HCT116 (cell line): Measurements from ENCODE around the gene TMEM132D.

ENCODE experiments used
- CBX3 ChIP-seq: IDR thresholded peaks from 2 replicates; pipeline ENCODE4 v1.6.1; 2012; ENCODE audit warnings: low read depth
- EZH2 ChIP-seq: fragments of 200-600 bp; sonication (generic); IDR thresholded peaks from 2 replicates; pipeline ENCODE4 v1.6.1; 2017; ENCODE audit warnings: antibody characterized with exemption, mixed run types
- TF ChIP-seq, protein P1 (sequence below), 3 experiments: fragments of 200-600 bp in 1 of 3; sonication (generic) in 1 of 3; IDR thresholded peaks in 2 of 3; conservative IDR thresholded peaks in 1 of 3; 2 replicates each; pipeline ENCODE4 v1.5.1; 2012 to 2017; ENCODE audit warnings: low read depth in 2 of 3, low read length in 2 of 3, antibody characterized with exemption in 1 of 3, borderline replicate concordance in 1 of 3, control low read depth in 1 of 3, mild to moderate bottlenecking in 1 of 3, mixed read lengths in 1 of 3, mixed run types in 1 of 3, moderate library complexity in 1 of 3; ENCODE audit not compliant: insufficient read depth in 1 of 3

DNA sequence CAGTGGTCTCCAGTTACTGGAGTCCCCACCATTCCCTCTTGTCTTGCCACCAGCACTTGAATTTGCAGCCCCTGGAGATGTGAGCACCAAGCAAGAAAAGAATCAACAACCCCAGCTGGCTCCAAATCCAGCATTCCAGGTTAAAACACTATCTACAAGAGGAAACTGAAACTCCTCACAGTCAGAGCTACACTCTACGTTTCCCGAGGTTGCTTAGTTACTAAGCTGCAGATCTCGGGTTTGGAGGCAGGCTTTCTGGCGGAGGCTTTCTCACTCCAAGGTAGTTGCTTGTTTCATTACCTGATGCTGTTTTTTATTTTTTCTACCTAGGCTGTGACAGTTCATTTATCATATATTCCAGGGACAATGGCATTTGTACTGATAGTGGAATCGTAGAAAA is 802.4 kb downstream of the TMEM132D start:
- TF ChIP-seq, protein P1, sequence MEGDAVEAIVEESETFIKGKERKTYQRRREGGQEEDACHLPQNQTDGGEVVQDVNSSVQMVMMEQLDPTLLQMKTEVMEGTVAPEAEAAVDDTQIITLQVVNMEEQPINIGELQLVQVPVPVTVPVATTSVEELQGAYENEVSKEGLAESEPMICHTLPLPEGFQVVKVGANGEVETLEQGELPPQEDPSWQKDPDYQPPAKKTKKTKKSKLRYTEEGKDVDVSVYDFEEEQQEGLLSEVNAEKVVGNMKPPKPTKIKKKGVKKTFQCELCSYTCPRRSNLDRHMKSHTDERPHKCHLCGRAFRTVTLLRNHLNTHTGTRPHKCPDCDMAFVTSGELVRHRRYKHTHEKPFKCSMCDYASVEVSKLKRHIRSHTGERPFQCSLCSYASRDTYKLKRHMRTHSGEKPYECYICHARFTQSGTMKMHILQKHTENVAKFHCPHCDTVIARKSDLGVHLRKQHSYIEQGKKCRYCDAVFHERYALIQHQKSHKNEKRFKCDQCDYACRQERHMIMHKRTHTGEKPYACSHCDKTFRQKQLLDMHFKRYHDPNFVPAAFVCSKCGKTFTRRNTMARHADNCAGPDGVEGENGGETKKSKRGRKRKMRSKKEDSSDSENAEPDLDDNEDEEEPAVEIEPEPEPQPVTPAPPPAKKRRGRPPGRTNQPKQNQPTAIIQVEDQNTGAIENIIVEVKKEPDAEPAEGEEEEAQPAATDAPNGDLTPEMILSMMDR (IDR thresholded peaks at IDR 0.05 in 2 of 3, conservative IDR thresholded peaks at IDR 0.05 in 1 of 3; ENCODE audit: borderline replicate concordance in 1 of 3, insufficient read depth in 1 of 3, low read depth in 2 of 3, low read length in 2 of 3) = no peak
- TF ChIP-seq CBX3 (no peak), EZH2 (no peak)
